Inflammatory macrophage treated with lipopolysaccharide for 4 hours (primary cell): ENCODE results near the gene TNNC2.
"Not testable (repeated sequence)": the region's sequence is repeated elsewhere in the genome, so short reads cannot be mapped to it uniquely, and the experiment has no call there.

Experiments
- DNase-seq: peaks from one replicate; pipeline ENCODE4 v3.0.0-alpha.2; 2020

Gene TNNC2

DNA sequence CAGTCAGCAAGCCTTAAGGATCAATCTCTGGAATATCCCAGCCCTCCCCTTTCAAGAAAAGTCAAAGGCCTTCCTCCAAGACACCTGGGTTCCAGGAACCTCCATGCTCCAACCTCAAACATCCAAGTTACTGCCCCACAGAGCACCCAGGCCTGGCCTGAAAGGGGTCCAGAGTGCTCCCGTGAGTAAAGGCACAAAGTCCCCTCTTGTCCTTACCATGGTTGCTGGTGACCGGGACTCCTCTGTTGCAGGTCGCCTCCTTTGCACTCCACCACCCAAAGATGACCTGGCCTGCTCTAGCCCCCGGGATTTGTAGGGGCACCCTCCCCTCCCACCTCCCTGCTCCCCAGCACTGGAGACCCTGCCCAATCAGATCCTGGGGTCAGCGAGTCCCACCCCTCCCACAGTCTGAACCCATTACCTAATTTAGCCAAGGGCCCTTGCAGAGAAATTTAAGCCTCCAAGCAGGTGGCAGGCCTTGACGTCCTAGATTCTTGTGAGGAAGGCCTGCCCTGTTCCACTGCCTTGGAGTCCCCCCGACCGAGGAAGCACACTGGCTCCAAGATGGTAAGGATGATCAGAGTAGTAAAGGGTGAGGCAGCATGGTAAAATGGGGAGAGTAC lies at the start of gene TNNC2:
TNNC2 (minus strand) TSS at position 283 of the 623 bp plus-strand sequence; CDS start at position 219, 64 bp downstream.
- DNase-seq: no peak

GRCh38 chr20:45874576-45874975 lies 47.5 kb upstream of the TNNC2 start:
- DNase-seq: no peak

GRCh38 chr20:45874104-45874481 lies 47.0 kb upstream of the TNNC2 start:
- DNase-seq: not testable (repeated sequence)

DNA sequence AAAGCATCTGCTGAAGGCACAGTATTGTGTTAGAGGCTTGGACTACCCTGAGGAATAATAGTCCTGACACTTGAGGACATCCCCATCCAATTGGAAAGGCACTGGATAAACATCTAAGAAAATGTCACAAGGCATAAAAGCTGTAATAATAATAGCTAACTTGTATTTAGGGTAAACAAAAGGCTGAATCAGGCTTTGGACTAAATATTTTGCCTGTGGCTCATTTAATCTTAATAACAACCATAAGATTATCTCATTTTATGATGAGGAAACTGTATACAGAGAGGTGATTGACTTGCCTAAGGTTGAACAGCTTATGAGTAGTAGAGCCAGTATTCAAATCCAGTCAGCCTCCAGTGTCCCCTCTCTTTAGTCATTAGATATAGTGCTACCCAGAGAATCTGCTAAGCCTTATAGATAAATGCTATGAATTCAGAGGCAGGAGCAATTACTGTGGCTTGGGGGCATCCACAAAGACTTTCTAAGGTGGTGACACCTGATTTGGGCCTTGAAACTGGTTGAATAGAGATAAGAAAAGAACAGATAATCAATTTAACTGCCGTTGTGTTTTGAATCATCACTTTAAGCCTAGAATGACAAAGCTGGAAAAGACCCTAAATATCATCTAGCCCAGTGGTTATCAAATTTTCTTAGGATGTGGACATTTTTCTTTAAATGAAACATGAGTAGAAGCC lies 46.4 kb upstream of the TNNC2 start:
- DNase-seq: no peak

DNA sequence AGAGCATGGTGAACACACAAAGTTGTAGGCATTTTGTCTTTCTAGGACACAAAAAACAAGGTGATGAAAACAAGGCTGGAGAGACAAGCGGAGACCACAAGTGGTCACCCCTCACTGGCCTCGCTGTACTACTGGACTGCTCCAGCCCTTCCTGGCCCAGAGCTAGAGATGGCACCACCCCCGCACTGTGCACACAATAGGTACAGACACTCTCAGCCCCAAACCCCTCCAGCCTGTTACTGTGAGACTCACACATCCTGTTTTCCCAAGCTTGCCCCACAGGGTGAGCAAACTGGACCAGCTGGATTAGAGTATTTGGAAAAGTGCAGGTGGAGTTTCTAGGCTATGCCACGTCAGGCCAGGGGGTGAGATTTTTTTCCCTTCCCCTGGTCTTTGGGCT lies 45.5 kb upstream of the TNNC2 start:
- DNase-seq: no peak

GRCh38 chr20:45867819-45868176 lies 40.7 kb upstream of the TNNC2 start:
- DNase-seq: no peak

DNA sequence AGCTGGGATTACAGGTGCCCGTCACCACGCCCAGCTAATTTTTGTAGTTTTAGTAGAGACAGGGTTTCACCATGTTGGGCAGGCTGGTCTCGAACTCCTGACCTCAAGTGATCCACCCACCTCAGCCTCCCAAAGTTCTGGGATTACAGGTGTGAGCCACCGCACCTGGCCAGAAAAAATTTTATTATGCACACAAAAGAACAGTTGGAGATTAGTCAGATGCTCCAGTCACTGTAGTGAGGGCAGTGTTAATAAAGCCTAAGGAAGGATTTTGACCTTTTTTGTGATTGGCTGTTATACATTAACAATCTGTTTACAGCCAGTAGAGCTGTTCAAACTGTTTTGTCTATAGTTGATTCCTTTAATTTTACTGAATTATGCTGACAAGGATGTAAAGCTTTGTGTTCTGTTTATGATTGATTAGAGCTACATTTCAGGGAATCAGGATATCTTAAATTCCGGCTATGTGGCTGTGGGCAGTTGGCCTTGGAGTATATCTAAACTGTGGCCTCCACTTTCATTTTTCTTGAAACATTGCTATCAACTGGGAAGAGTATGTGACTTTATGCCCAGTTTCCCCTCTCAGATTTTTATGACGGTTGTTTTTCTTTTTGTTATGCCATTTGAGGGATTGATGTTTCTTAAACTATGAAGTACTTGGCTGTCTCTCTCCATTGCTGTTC lies 40.2 kb upstream of the TNNC2 start:
- DNase-seq: no peak

- no peak for DNase-seq
Observed at GRCh38 chr20:45866454-45866853, 39.3 kb upstream of the TNNC2 start.

DNA sequence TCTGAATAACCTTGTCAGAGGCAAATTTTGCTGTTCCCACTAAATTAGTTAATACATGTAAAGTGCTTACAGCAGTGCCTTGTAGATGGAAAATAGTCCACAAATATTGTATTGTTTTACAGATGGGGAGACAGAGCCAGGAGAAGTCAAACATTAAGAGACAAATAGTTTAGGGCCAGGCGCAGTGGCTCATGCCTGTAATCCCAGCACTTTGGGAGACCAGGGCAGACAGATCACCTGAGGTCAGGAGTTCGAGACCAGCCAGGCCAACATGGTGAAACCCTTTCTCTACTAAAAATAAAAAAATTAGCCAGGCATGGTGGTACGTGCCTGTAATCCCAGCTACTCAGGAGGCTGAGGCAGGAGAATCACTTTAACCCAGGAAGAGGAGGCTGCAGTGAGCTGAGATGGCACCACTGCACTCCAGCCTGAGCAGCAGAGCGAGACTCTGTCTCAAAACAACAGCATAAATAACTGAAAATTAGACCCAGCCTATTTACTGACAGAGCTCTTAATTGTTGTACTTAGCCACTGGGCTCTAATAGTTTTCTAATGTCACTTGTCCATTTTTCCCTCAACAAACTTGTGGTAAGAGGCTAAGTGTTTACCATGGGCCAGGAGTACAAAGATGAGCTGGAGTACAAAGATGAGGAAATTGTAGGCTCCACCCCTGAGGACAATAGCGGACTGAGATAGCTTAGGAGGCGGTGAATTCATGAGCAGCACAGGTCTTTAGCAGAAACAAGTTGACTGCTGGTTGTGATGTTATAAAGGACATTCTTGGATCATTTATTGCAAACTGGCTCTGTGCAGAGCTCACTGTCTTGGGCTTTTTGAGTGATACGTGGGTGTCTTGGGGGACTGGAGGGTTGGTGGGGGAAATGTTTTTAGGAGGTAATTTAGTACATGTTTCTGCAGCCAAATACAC lies 36.7 kb upstream of the TNNC2 start:
- no peak for DNase-seq

DNA sequence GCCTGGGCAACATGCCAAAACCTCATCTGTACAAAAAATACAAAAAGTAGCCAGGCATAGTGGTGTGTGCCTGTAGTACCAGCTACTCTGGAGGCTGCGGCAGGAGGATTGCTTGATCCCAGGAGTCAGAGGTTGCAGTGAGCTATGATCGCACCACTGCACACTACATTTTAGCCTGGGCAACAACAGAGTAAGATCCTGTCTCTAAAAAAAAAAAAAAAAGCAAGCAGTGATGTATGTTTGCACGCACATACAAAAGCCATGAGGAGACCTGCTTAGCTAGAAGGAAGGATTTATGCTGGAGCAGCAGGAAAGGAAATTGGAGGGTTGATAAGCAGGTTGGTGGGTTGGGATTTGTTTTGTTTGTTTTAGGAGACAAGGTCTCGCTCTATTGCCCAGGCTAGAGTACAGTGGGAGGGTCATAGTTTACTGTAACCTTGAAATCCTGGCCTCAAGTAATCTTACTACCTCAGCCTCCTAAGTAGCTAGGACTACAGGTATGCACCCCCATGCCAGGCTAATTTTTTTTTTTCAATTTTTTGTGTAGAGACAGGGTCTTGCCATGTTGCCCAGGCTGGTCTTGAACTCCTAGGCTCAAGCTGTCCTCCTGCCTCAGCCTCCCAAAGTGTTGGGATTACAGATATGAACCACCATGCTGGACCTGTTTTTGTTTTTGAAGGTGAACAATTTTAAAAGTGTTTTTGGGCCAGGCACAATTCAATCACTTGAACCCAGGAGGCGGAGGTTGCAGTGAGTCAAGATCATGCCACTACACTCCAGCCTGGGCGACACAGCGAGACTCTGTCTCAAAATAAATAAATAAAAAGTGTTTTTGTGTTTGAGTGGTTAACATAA lies 34.3 kb upstream of the TNNC2 start:
- no peak for DNase-seq

DNA sequence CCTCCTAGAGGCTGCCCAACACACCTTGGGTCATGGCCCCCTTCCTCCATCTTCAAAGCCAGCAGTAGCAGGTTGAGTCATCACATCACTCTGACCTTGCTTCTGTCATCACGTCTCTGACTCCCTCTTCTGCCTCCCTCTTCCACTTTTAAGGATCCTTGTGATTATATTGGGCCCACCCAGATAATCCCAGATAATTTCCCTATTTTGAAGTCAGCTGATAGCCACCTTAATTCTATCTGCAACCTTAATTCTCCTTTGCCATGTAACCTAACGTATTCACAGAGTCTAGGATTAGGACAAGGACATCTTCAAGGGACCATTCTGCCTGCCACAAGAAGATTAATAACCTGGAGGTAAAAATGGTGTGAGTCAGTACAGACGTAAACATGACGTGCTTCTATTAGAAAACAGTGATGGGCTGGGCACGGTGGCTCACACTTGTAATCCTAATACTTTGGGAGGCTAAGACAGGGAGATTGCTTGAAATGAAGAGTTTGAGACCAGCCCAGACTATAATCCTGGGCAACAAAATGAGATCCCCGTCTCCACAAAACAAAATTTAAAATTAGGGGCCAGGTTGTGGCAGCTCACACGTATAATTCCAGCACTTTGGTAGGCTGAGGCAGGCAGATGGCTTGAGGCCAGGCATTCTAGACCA lies 33.6 kb upstream of the TNNC2 start:
- DNase-seq: no peak

GRCh38 chr20:45859916-45860315 lies 32.8 kb upstream of the TNNC2 start:
- no peak for DNase-seq

DNA sequence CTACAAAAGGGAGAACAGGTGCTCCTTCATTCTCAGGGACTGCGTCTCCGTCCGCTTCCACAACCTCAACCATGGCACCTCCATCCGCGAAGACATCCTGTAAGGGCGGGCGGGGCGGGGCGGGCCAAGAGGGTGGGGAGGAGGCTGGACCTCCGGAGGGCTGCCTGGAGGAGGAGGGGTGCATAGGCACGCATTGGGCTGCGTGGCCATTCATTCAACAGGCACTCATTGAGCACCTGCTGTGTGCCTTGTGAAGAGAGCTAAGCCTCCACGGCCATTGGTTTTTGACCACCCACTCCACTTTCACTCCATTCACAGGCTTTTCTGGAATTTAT lies 30.7 kb upstream of the TNNC2 start:
- DNase-seq: peak; percentile 21

- peak; percentile 100 for DNase-seq
Observed at GRCh38 chr20:45857114-45857881, 30.2 kb upstream of the TNNC2 start, which contains the start of the genes ACOT8 and ZSWIM3. ACOT8 (minus strand) TSS chr20:45857392; CDS start chr20:45857315, 77 bp downstream. ZSWIM3 (plus strand) TSS chr20:45857614; CDS start chr20:45857826, 212 bp downstream.

- no peak for DNase-seq
Observed at GRCh38 chr20:45853484-45853883, 26.4 kb upstream of the TNNC2 start.

DNA sequence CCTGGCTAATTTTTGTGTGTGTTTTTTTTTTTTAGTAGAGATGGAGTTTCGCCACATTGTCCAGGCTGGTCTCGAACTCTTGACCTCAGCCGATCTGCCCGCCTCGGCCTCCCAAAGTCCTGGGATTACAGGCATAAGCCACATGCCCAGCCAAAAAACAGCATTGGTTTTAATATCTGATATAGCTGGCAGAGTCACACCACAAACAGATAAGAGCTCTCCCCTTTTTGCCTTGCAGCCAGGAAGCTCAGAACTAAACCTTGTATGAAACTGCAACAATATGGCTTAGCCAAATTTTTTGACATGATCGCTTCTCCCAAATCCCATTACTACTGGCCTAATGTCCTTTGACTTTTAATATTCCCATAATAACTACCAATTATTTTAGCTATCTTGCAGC lies 25.2 kb upstream of the TNNC2 start:
- DNase-seq: no peak

GRCh38 chr20:45851501-45851900 lies 24.4 kb upstream of the TNNC2 start:
- no peak for DNase-seq

DNA sequence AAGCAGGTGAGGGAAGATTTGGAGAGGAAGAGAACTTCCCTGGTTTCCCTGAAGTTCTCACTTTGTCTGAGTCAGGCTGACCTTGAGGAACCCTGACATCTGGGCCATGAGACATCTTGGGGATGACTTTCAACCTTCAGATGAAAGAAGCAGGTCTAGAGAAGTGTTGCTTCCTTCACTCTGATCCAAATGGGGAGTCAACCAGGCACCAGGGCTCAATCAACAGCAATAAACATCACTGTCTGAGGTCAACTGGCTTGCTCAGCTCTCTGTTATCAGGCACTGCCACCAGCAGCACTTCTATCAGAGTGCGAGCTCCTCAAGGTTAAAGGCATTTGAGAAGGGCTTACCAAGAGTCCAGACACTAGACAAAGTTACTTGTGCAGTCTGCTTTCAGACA lies 23.8 kb upstream of the TNNC2 start:
- DNase-seq: no peak

DNA sequence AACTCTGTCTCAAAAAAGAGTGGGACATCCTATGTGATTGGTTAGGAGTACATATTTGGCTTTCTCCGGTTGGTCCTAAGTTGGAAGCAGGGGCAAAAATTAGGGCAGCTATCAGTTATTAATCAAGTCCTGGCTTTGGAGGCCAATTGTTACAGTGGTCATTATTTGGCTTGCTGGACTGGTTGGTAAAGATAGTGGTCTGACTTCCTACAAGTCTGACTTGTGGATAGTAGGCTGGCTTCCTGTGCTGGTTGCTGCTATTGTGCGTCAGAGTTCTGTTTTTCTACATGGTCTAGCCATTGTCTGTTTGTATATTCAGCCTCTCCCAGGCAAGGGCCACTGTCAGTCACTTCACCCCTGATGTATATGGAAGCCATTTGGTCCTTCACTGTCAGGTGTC lies 23.1 kb upstream of the TNNC2 start:
- no peak for DNase-seq

DNA sequence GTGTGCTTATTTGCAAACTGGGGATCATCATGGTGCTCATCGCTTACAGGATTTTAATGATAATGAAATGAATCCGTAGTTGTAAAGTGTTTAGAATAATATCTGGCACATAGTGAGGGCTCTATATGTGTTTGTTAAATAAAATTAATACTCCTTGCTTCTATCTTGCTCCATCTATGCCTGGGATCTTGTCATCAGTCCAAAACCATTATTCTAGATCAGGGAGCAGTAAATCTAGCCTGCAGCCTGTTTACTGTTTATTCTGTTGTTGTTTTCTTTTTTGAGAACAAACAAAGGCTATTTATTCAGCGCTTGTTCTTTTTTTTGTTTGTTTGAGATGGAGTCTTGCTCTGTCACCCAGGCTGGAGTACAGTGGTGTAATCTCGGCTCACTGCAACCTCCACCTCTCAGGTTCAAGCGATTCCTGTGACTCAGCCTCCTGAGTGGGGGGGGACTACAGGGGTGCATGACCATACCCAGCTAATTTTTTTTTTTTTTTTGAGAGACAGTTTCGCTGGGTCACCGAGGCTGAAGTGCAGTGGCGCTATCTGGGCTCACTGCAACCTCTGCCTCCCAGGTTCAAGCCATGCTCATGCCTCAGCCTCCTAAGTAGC lies 22.0 kb upstream of the TNNC2 start:
- no peak for DNase-seq
